Measurements from ENCODE around the gene IGF2BP3.
"Not testable (repeated sequence)": the region's sequence is repeated elsewhere in the genome, so short reads cannot be mapped to it uniquely, and the experiment has no call there.

- not testable (repeated sequence) for TF ChIP-seq POLR2A, CTCF (IDR thresholded peaks at IDR 0.05)
Observed at GRCh38 chr7:23398090-23398489, 72.2 kb downstream of the IGF2BP3 start.
